Kidney (tissue), 14 donors: ENCODE data around the gene DARS1. TPM values are rescaled to one million over a fixed set of nuclear protein-coding genes. Genes with fewer than 3 reads are reported as not detected.

Source experiments
- DNase-seq, 5 donors: peaks; one replicate each; pipeline ENCODE4 v3.0.0-alpha.2; 2013 to 2020
- FAIRE-seq: peaks from 2 replicates; lab custom pipeline; 2012; peaks lifted over from hg19 to GRCh38; lab: Jason Lieb, UNC
- H3K27ac ChIP-seq, 2 donors: one replicate each; pipeline ENCODE4 v1.7.0; 2013; ENCODE audit warnings: low read depth in 2 of 2, low read length in 2 of 2, inconsistent platforms in 1 of 2
- H3K27me3 ChIP-seq: one replicate; pipeline ENCODE4 v1.7.1; 2013; ENCODE audit warnings: low read length, inconsistent platforms; ENCODE audit not compliant: control insufficient read depth, insufficient read depth
- H3K36me3 ChIP-seq, 3 donors: one replicate each; pipeline versions ENCODE4 v1.7.0 to v1.7.1; 2013; ENCODE audit warnings: low read length in 3 of 3, control low read depth in 1 of 3, inconsistent platforms in 1 of 3; ENCODE audit not compliant: insufficient read depth in 3 of 3, control insufficient read depth in 2 of 3
- H3K4me1 ChIP-seq, 3 donors: one replicate each; pipeline versions ENCODE4 v1.7.0 to v1.7.1; 2013; ENCODE audit warnings: low read length in 3 of 3, inconsistent platforms in 1 of 3, low read depth in 1 of 3; ENCODE audit not compliant: control insufficient read depth in 2 of 3, insufficient read depth in 2 of 3
- H3K4me3 ChIP-seq, 3 donors: one replicate each; pipeline versions ENCODE4 v1.7.0 to v1.8.1; 2013; ENCODE audit warnings: low read length in 3 of 3, control low read depth in 1 of 3, inconsistent platforms in 1 of 3
- H3K9ac ChIP-seq, 3 donors: one replicate each; pipeline versions ENCODE4 v1.7.0 to v1.7.1; 2013; ENCODE audit warnings: low read length in 3 of 3, control low read depth in 1 of 3, inconsistent platforms in 1 of 3
- H3K9me3 ChIP-seq, 3 donors: one replicate each; pipeline versions ENCODE4 v1.7.0 to v1.7.1; 2013; ENCODE audit warnings: low read length in 3 of 3, control low read depth in 1 of 3, inconsistent platforms in 1 of 3; ENCODE audit not compliant: control insufficient read depth in 2 of 3, insufficient read depth in 1 of 3
- intact Hi-C: fragments of 100-400 bp; cut with DNase I; formaldehyde crosslinking; loops from one replicate; pipeline ENCODE4 v1.11.1; 2022
- polyA plus RNA-seq: library from polyadenylated mRNA; stranded (reverse); fragments of 350-450 nt; fragmentation: Illumina TruSeq; extraction: RNeasy Lipid Tissue Mini Kit (QIAGEN cat#74804); gene quantifications from one replicate; pipeline ENCODE4 v1.2.3, GENCODE V29; 2014; ENCODE audit warnings: low read depth, low replicate concordance; ENCODE audit not compliant: insufficient read depth
- total RNA-seq: library from RNA; stranded (reverse); fragmentation: NEBNext Ultra II Directional; extraction: Animal tissue kit (Norgen Biotek cat#: 25700); gene quantifications from one replicate; pipeline ENCODE4 v1.2.1, GENCODE V29; 2021
- TF ChIP-seq, protein P1 (sequence below): IDR thresholded peaks from 3 replicates; pipeline ENCODE4 v1.5.1; 2012; ENCODE audit warnings: mild to moderate bottlenecking, moderate library complexity, borderline replicate concordance; ENCODE audit not compliant: insufficient read depth; ENCODE audit errors: extremely low read depth
- donor health status: control.
- donor health status: control.
- donor health status: control.
- donor health status: control.
- donor health status: control.
- donor health status: DM: yes; HTN: yes; CAD: no.
- donor health status: Normal renal cell carcinoma (clear cell type).

The DARS1 gene
- total and polyA plus RNA-seq, 2 donors from 2014 or later: 39.5 to 77.4 TPM

GRCh38 chr2:136000502-136000901 lies 15.1 kb upstream of the DARS1 start:
- Histone ChIP-seq H3K36me3 (no peaks in the 10 kb centered on the region), H3K9me3 (no peaks in the 10 kb centered on the region), H3K27ac (no peak overlapping the region), H3K4me1 (peaks cover 0 to 2% (median 0%) of the 10 kb centered on the region in 3 donors), H3K9ac (no peak overlapping the region), H3K27me3 (no peaks in the 10 kb centered on the region), H3K4me3 (no peak overlapping the region)
- DNase-seq (peak in 1 of 5 donors; percentile 43), FAIRE-seq (no peak)
- TF ChIP-seq, protein P1, sequence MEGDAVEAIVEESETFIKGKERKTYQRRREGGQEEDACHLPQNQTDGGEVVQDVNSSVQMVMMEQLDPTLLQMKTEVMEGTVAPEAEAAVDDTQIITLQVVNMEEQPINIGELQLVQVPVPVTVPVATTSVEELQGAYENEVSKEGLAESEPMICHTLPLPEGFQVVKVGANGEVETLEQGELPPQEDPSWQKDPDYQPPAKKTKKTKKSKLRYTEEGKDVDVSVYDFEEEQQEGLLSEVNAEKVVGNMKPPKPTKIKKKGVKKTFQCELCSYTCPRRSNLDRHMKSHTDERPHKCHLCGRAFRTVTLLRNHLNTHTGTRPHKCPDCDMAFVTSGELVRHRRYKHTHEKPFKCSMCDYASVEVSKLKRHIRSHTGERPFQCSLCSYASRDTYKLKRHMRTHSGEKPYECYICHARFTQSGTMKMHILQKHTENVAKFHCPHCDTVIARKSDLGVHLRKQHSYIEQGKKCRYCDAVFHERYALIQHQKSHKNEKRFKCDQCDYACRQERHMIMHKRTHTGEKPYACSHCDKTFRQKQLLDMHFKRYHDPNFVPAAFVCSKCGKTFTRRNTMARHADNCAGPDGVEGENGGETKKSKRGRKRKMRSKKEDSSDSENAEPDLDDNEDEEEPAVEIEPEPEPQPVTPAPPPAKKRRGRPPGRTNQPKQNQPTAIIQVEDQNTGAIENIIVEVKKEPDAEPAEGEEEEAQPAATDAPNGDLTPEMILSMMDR: no peak
- intact Hi-C loops: no loop called here

GRCh38 chr2:135999899-136000298 lies 14.5 kb upstream of the DARS1 start:
- H3K9ac ChIP-seq: no peak overlapping the region
- TF ChIP-seq, protein P1: no peak
- FAIRE-seq (no peak), DNase-seq (no peak)
- peaks cover 0 to 2% (median 0%) of the 10 kb centered on the region in 3 donors for H3K4me1 ChIP-seq
- no peaks in the 10 kb centered on the region for H3K9me3 ChIP-seq
- no peak overlapping the region for H3K27ac ChIP-seq
- no peak overlapping the region for H3K4me3 ChIP-seq
- no peaks in the 10 kb centered on the region for H3K36me3 ChIP-seq
- intact Hi-C loops: no loop called here
- no peaks in the 10 kb centered on the region for H3K27me3 ChIP-seq

GRCh38 chr2:135998879-135999278 lies 13.5 kb upstream of the DARS1 start:
- FAIRE-seq: no peak
- no peak for DNase-seq
- Histone ChIP-seq H3K4me3 (no peak overlapping the region), H3K4me1 (peaks cover 0 to 2% (median 0%) of the 10 kb centered on the region in 3 donors), H3K27me3 (no peaks in the 10 kb centered on the region), H3K9ac (no peak overlapping the region), H3K9me3 (no peaks in the 10 kb centered on the region), H3K36me3 (no peaks in the 10 kb centered on the region), H3K27ac (no peak overlapping the region)
- intact Hi-C loops: no loop called here
- TF ChIP-seq, protein P1: no peak

DNA sequence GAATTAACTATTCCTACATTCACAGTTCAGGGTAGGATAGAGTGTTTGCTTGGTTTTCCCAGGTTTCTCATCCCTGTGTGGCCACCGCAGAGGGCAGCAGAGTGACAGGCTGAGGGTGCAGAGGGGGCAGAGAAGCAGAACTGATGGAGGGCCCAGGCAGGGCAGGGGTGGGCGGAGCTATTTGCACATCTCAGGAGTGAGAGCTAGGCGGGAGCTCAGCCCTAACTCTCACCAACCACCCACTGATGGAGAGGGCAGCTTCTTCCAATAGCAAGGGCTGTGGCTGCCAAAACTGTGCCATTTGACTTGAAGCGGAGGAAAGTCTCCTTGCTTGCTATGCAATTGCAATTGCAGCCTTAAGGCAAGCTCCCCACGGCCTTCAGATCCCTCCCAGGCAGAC lies 12.0 kb upstream of the DARS1 start:
- Histone ChIP-seq H3K9me3 (no peaks in the 10 kb centered on the region), H3K9ac (no peak overlapping the region), H3K4me1 (peaks cover 0 to 2% (median 0%) of the 10 kb centered on the region in 3 donors), H3K4me3 (no peak overlapping the region), H3K36me3 (no peaks in the 10 kb centered on the region), H3K27me3 (no peaks in the 10 kb centered on the region), H3K27ac (no peak overlapping the region)
- TF ChIP-seq, protein P1: peak; percentile 5
- DNase-seq (peak; percentile 74 to 89 (median 87)), FAIRE-seq (no peak)
- intact Hi-C loops: no loop called here
